Hypothalamus (tissue), 51 donors: Measurements from ENCODE around the gene ZMYM4.

Source experiments
- DNase-seq, 51 donors: peaks; one replicate each; lab custom pipeline; 2025; lab: John Stamatoyannopoulos, UW

The ZMYM4 gene

GRCh38 chr1:35274197-35274596, 5.7 kb downstream of the ZMYM4 start:
- DNase-seq = no peak

- no peak for DNase-seq
Observed at GRCh38 chr1:35278886-35279554, 10.5 kb downstream of the ZMYM4 start.

GRCh38 chr1:35279555-35279904, 11.0 kb downstream of the ZMYM4 start:
- no peak for DNase-seq

GRCh38 chr1:35280006-35280405, 11.5 kb downstream of the ZMYM4 start:
- no peak for DNase-seq

GRCh38 chr1:35281565-35281964, 13.1 kb downstream of the ZMYM4 start:
- DNase-seq = no peak

DNA sequence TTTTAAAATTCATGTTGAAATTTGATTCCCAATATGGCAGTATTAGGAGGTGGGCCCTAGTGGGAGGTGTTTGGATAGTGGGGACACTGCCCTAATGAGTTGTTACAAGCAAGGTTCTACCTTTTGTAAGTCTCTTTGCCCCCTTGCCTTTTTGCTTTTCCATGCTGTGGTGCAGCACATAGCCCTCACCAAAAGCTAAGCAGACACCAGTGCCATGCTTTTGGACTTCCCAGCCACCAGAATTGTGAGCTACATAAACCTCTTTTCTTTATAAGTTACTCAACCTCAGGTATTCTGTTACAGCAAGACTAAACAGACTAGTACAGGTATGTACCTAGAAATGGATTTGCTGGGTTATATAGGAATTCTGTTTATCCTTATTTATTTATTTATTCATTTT, 13.7 kb downstream of the ZMYM4 start:
- no peak for DNase-seq

DNA sequence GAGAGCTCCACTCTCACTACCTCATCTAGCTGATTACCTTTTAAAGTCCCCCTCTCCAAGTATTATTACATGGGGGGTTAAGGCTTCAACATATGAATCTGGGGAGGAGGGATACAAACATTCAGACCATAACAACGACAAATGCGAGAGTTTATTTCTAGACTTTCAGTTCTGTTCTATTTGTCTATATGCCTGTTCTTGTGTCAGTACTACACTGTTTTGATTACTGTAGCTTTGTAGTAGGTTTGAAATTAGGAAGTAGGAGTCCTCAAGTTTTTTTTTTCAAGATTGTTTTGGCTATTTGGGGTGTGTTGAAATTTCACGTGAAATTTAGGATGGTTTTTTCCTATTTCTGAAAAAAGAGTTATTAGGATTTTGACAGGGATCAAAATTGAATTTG, 16.3 kb downstream of the ZMYM4 start:
- DNase-seq = no peak

- DNase-seq = no peak
Observed at GRCh38 chr1:35285771-35286606, 17.5 kb downstream of the ZMYM4 start.

DNA sequence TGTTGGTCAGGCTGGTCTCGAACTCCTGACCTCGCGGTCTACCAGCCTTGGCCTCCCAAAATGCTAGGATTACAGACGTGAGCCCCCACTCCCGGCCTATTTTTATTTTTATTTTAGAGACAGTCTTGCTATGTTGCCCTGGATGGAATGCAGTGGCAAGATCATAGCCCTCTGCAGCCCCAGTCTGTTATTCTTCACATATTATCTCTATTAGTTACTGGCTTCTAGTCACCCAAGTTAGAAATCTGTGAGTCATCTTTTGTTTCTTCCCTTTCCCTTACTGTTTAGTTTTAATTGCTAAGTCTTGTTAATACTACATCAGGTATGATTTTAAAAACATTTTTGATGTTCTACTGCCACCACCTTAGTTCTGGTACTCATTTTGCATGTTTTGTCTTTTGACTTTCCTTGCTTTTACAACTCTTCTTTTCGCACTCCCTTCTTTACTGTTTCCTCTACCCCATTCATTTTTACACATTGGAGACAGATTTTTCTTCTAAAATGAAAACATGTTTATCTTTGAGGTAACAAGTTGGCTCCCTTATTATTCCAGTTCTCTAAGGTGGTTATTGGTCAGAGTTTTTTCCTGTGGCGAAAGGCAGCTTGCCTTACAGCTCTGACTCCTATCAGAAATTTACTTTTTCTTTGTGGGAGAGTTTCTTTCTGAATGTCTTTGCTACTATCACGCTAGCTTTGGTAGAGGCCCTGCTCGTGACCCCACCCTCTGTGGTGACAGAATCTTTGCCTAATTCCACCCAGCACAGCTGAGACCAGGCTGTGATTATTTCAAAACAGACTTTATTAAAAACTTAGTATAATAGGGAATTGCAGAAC, 19.5 kb downstream of the ZMYM4 start:
- no peak for DNase-seq

DNA sequence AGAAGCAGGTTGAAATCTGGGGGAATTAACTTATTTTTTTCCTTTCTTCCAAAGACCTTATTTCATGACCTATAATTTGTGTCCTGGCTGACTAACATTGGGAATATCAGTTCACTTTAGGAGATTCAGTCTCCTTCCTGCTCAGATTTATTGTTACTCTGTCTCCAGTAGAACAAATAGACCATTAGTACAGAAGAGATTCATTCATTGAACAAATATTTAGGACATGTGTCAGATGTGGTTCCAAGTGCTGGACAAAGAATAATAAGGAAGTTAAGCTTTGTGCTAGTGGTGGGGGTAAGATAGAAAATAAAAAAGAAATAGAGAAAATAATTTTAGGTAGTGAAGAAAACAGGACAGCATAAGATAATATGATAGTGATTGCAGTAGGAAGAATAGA, 20.3 kb downstream of the ZMYM4 start:
- DNase-seq = no peak

GRCh38 chr1:35290452-35290851, 21.9 kb downstream of the ZMYM4 start:
- no peak for DNase-seq

- DNase-seq = no peak
Observed at GRCh38 chr1:35294809-35295208, 26.3 kb downstream of the ZMYM4 start.

GRCh38 chr1:35297886-35298285, 29.4 kb downstream of the ZMYM4 start:
- no peak for DNase-seq

GRCh38 chr1:35298464-35298863, 30.0 kb downstream of the ZMYM4 start:
- peak in 16 of 51 donors; percentile 2 to 35 (median 8) for DNase-seq

- no peak for DNase-seq
Observed at GRCh38 chr1:35300376-35300775, 31.9 kb downstream of the ZMYM4 start.

- DNase-seq = no peak
Observed at GRCh38 chr1:35301674-35302392, 33.3 kb downstream of the ZMYM4 start.

DNA sequence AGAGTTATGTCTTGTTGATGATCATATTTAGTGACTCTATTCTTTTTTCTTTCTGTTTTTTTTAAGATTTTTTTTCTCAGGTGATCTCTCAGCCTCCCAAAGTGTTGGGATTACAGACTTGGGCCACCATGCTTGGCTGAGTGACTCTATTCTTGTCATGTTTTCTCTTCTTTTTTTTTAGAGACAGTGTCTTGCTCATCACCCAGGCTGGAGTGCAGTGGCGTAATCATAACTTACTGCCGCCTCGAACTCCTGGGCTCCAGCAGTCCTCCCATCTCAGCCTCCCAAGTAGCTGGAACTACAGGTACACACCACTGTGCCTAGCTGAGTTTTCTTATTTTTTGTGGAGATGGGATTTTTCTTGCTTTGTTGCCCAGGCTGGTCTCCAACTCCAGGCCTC, 36.9 kb downstream of the ZMYM4 start:
- no peak for DNase-seq

DNA sequence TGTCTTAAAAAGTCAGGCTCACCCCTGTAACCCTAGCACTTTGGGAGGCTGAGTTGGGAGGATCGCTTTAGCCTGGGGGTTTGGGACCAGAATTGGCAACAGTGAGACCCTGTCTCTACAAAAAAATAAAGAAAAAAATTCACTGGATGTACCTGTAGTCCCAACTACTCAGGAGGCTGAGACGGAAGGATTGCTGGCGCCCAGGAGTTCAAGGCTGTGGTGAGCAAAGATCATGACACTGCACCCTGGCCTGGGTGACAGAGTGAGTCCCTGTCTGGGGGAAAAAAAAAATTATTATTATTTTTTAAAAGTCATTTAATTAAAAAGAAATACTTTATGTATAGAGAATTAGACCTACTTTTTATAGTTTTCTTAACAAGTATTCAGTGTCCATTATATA, 47.1 kb downstream of the ZMYM4 start:
- no peak for DNase-seq

DNA sequence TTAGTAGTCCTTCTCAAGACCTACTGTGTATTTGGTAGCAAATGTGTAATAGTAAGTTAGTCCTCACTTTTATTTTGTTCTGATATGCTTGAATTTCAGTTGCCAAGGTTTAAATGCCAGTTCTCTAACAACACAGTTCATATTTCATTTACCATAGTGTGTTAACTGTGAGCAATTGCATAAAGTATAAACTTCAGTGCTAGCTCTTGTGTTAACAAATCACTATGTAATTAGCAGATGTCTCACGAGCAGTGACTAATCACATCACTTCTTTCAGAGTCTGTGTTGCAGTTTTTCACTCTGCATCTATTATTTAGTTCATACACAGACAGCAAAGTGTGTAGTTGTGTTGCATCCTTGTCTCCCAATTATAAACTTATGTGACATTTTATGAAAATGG, 47.8 kb downstream of the ZMYM4 start:
- no peak for DNase-seq

DNA sequence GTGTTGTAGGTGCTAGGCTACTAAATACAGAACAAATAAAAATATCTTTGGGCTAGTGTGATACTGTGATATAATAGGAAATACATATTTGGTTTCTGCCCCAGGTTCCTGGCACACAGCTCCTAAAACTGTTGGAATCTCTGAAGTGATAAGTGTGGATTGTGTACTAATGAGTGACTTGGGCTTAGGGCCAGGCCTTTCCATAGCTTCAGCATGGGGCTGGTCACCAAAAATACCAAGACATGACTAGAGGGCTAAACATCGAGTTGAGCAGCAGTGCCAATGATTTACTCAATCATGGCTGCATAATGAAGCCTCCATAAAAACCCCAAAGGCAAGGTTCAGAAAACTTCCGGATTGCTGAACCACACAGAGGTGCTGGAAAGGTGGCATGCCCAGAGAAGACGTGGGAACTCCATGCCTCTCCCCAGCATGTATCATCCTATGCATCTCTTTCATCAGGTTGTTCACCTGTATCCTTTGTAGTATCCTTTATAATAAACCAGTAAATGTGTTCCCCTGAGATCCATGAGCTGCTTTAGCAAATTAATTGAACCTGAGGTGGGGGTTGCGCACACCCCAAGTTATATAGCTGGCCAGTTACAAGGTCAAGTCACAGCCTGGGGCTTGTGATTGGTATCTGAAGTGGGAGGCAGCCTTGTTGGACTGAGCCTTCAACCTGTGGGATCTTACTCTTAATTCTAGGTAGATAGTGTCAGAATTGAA, 51.6 kb downstream of the ZMYM4 start:
- DNase-seq = no peak
